Sigmoid colon (tissue), 7 donors: ENCODE results near the gene SPATA6. TPM values are rescaled to one million over a fixed set of nuclear protein-coding genes. Genes with fewer than 3 reads are reported as not detected.
"Not testable (repeated sequence)": the region's sequence is repeated elsewhere in the genome, so short reads cannot be mapped to it uniquely, and the experiment has no call there.

Experiments used
- DNase-seq: peaks from one replicate; pipeline ENCODE4 v3.0.0-alpha.2; 2019
- H3K27ac ChIP-seq, 4 donors: fragments of 200-600 bp; sonication (generic); one replicate each; pipeline ENCODE4 v1.5.1; 2016 to 2019; ENCODE audit warnings: mild to moderate bottlenecking in 1 of 4
- H3K27me3 ChIP-seq, 3 donors: fragments of 200-600 bp; sonication (generic); one replicate each; pipeline ENCODE4 v1.5.1; 2019; ENCODE audit warnings: mild to moderate bottlenecking in 1 of 3
- H3K36me3 ChIP-seq, 4 donors: fragments of 200-600 bp; sonication (generic); one replicate each; pipeline ENCODE4 v1.5.1; 2016 to 2019
- H3K4me1 ChIP-seq, 4 donors: fragments of 200-600 bp; sonication (generic); one replicate each; pipeline ENCODE4 v1.5.1; 2017 to 2019
- H3K4me3 ChIP-seq, 4 donors: fragments of 200-600 bp; sonication (generic); one replicate each; pipeline ENCODE4 v1.5.1; 2017 to 2019; ENCODE audit warnings: mild to moderate bottlenecking in 2 of 4, moderate library complexity in 1 of 4
- H3K9me3 ChIP-seq, 4 donors: fragments of 200-600 bp in 3 of 4; sonication (generic) in 3 of 4; one replicate each; pipeline versions ENCODE4 v1.5.1 to v1.6.1; 2013 to 2019
- CTCF ChIP-seq, 4 experiments: fragments of 450-650 bp in 3 of 4; fragments of 200-600 bp in 1 of 4; IDR thresholded peaks; one replicate each; pipeline ENCODE4 v1.5.1; 2016 to 2019; ENCODE audit warnings: antibody characterized with exemption in 4 of 4, mild to moderate bottlenecking in 3 of 4, moderate library complexity in 2 of 4
- EP300 ChIP-seq, 4 donors: sonication (generic); formaldehyde crosslinking; IDR thresholded peaks; one replicate each; pipeline ENCODE4 v1.6.1; 2017; ENCODE audit warnings: antibody characterized with exemption in 4 of 4
- POLR2A ChIP-seq, 2 donors: fragments of 450-650 bp; IDR thresholded peaks; one replicate each; pipeline ENCODE4 v1.6.1; 2016; ENCODE audit warnings: antibody characterized with exemption in 2 of 2, mild to moderate bottlenecking in 2 of 2, moderate library complexity in 2 of 2
- POLR2AphosphoS5 ChIP-seq, 4 donors: sonication (generic); formaldehyde crosslinking; IDR thresholded peaks; one replicate each; pipeline ENCODE4 v1.6.1; 2017; ENCODE audit warnings: antibody characterized with exemption in 4 of 4
- WGBS, 2 donors: extraction: QIAGEN DNeasy Blood & Tissue Kit; methylation state at CpG; one replicate each; pipeline ENCODE4 v1.1.7; 2013; 5-methylcytosine and 5-hydroxymethylcytosine counted together
- intact Hi-C: fragments of 100-400 bp; cut with DNase I; formaldehyde crosslinking; loops from one replicate; pipeline ENCODE4 v1.15.1; 2023
- polyA plus RNA-seq, 3 donors: library from polyadenylated mRNA; stranded (reverse); fragments of 200-250 nt; gene quantifications; one replicate each; pipeline ENCODE4 v1.2.3, GENCODE V29; 2013
- total RNA-seq, 4 donors: library from RNA; depleted of rRNA; stranded (reverse); fragments of >200 nt; gene quantifications; one replicate each; pipeline ENCODE4 v1.1.0, GENCODE V29; 2016
- donor health status: healthy with polysubstance abuse.
- donor health status: Bipolar disorder and iron deficiency.
- donor health status: healthy.

The SPATA6 gene
- total and polyA plus RNA-seq, 7 donors, result 3.7 to 31.4 (median 17.6) TPM

- no peaks in the 10 kb centered on the region for H3K27me3 ChIP-seq
- no peak overlapping the region for H3K4me3 ChIP-seq
- no peak for DNase-seq
- TF ChIP-seq POLR2AphosphoS5 (IDR thresholded peaks at IDR 0.05) (no peak), POLR2A (IDR thresholded peaks at IDR 0.05) (no peak), CTCF (IDR thresholded peaks at IDR 0.05) (no peak), EP300 (IDR thresholded peaks at IDR 0.05) (no peak)
- WGBS, 2 donors, result 50 to 75% methylated on average over 6 of the region's 6 CpGs
- no peaks in the 10 kb centered on the region for H3K9me3 ChIP-seq
- peaks cover 0 to 26% (median 3%) of the 10 kb centered on the region in 4 donors for H3K36me3 ChIP-seq
- intact Hi-C loops, result no loop called here
- no peak overlapping the region for H3K27ac ChIP-seq
- no peaks in the 10 kb centered on the region for H3K4me1 ChIP-seq
These were observed 29.0 kb downstream of the SPATA6 start for GRCh38 chr1:48442864-48443619.

- WGBS, 2 donors, result 92 to 94% methylated on average over 3 of the region's 3 CpGs
- peaks cover 0 to 12% (median 3%) of the 10 kb centered on the region in 4 donors for H3K36me3 ChIP-seq
- DNase-seq, H3K27ac ChIP-seq, H3K9me3 ChIP-seq, H3K27me3 ChIP-seq, intact Hi-C loops, H3K4me1 ChIP-seq, H3K4me3 ChIP-seq: not testable (repeated sequence)
These were observed 31.2 kb downstream of the SPATA6 start for GRCh38 chr1:48440786-48441185.

GRCh38 chr1:48439380-48439779 lies 32.6 kb downstream of the SPATA6 start:
- H3K36me3 ChIP-seq, result peaks cover 0 to 5% (median 2%) of the 10 kb centered on the region in 4 donors
- no peak for TF ChIP-seq POLR2AphosphoS5 (IDR thresholded peaks at IDR 0.05)
- no peak for TF ChIP-seq POLR2A (IDR thresholded peaks at IDR 0.05)
- TF ChIP-seq EP300 (IDR thresholded peaks at IDR 0.05), result no peak
- TF ChIP-seq CTCF (IDR thresholded peaks at IDR 0.05), result no peak
- H3K4me3 ChIP-seq, result no peak overlapping the region
- no peak overlapping the region for H3K27ac ChIP-seq
- WGBS, 2 donors, result 94 to 96% methylated on average over 9 of the region's 9 CpGs
- peaks cover 0 to under 1% (median 0%) of the 10 kb centered on the region in 4 donors for H3K4me1 ChIP-seq
- intact Hi-C loops, result no loop called here
- peaks cover 0 to 6% (median 0%) of the 10 kb centered on the region in 4 donors for H3K9me3 ChIP-seq
- H3K27me3 ChIP-seq, result no peaks in the 10 kb centered on the region
- no peak for DNase-seq

DNA sequence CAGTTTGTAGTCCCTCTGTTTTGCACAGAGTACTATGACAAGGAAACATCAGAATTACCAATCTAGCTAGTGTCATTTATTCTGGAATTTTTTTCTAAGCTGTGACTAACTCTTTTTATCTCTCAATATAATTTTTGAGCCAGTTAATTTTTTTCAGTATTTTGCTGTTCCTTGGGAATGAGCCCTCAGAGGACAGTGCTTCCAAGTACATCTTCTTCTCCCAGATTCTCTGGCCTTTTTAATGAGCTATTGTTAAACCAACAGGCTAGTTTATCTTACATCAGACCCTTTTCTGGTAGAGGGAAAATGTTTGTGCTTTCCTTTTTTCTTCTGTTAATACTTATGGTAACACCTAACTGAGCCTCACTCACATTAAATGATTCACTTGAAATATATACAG lies 34.6 kb downstream of the SPATA6 start:
- DNase-seq, intact Hi-C loops, H3K27me3 ChIP-seq, H3K4me3 ChIP-seq, H3K27ac ChIP-seq, H3K36me3 ChIP-seq, H3K9me3 ChIP-seq: not testable (repeated sequence)
- H3K4me1 ChIP-seq, result peaks cover 0 to 20% (median 14%) of the 10 kb centered on the region in 4 donors

- intact Hi-C loops, H3K27me3 ChIP-seq, H3K27ac ChIP-seq, H3K36me3 ChIP-seq, DNase-seq, H3K9me3 ChIP-seq, H3K4me3 ChIP-seq: not testable (repeated sequence)
- peaks cover 0 to 22% (median 14%) of the 10 kb centered on the region in 4 donors for H3K4me1 ChIP-seq
- 96 to 98% methylated on average over 29 of the region's 29 CpGs for WGBS, 2 donors
These were observed 36.5 kb downstream of the SPATA6 start for GRCh38 chr1:48435312-48436002.

GRCh38 chr1:48430832-48431231 lies 41.2 kb downstream of the SPATA6 start:
- Histone ChIP-seq H3K36me3 (no peaks in the 10 kb centered on the region), H3K27ac (no peak overlapping the region), H3K27me3 (no peaks in the 10 kb centered on the region), H3K9me3 (peaks cover 0 to 6% (median 0%) of the 10 kb centered on the region in 4 donors), H3K4me3 (no peak overlapping the region), H3K4me1 (peaks cover 0 to 22% (median 14%) of the 10 kb centered on the region in 4 donors)
- DNase-seq, result no peak
- intact Hi-C loops, result no loop called here
- TF ChIP-seq POLR2AphosphoS5 (IDR thresholded peaks at IDR 0.05), result no peak
- no peak for TF ChIP-seq CTCF (IDR thresholded peaks at IDR 0.05)
- no peak for TF ChIP-seq POLR2A (IDR thresholded peaks at IDR 0.05)
- no peak for TF ChIP-seq EP300 (IDR thresholded peaks at IDR 0.05)
- 88 to 92% methylated on average over 1 of the region's 1 CpG for WGBS, 2 donors
